ENCODE results near the gene TAF11L14. TPM values are rescaled to one million over a fixed set of nuclear protein-coding genes. Genes with fewer than 3 reads are reported as not detected.

Gene TAF11L14
- total RNA-seq, 1 experiment from 2014 or later, result not detected

- ChIA-PET RAD21 (ENCODE audit: low non-redundant PET in 1 of 2, low total read pairs in 2 of 2, uncharacterized antibody in 2 of 2, unreplicated experiment in 2 of 2) (no interaction called here), CTCF (no interaction called here), POLR2A (no interaction called here)
- H3K4me2 ChIP-seq (ENCODE audit: low read length), result no peak overlapping the region
- H3K4me1 ChIP-seq (ENCODE audit: control insufficient read depth in 1 of 2, insufficient read depth in 2 of 2, low read length in 2 of 2), result no peaks in the 10 kb centered on the region
- no peaks in the 10 kb centered on the region for H3K79me2 ChIP-seq (ENCODE audit: insufficient read depth, low read length)
- no peaks in the 10 kb centered on the region for H3K9me2 ChIP-seq (ENCODE audit: insufficient read depth)
- no peaks in the 10 kb centered on the region for H4K20me1 ChIP-seq (ENCODE audit: insufficient read depth)
- no peak overlapping the region for H3K27ac ChIP-seq (ENCODE audit: low read depth, low read length)
- H3K36me3 ChIP-seq (ENCODE audit: control insufficient read depth in 1 of 2, insufficient read depth in 2 of 2, low read length in 2 of 2), result no peaks in the 10 kb centered on the region
- intact Hi-C loops (cut with micrococcal nuclease), result no loop called here
- H3K4me3 ChIP-seq (replicated peaks in 1 of 2; ENCODE audit: low read depth in 1 of 2, low read length in 2 of 2), result no peak overlapping the region
- TF ChIP-seq ZFX (IDR thresholded peaks at IDR 0.05) (no peak), EZH2phosphoT487 (IDR thresholded peaks at IDR 0.05; ENCODE audit: borderline replicate concordance) (no peak), CEBPB (IDR thresholded peaks at IDR 0.05; ENCODE audit: low read depth) (no peak), EGR1 (IDR thresholded peaks at IDR 0.05; ENCODE audit: low read depth) (no peak), CTCF (IDR thresholded peaks at IDR 0.05 in 2 of 3, conservative IDR thresholded peaks at IDR 0.05 in 1 of 3; ENCODE audit: borderline replicate concordance in 1 of 3, insufficient read depth in 1 of 3, low read depth in 2 of 3, low read length in 2 of 3) (no peak), POLR2A (IDR thresholded peaks at IDR 0.05; ENCODE audit: borderline replicate concordance, extremely low read depth, insufficient read depth, insufficient read length) (no peak), ELF1 (IDR thresholded peaks at IDR 0.05; ENCODE audit: borderline replicate concordance, low read depth) (no peak), REST (IDR thresholded peaks at IDR 0.05; ENCODE audit: low read depth) (no peak), RAD21 (IDR thresholded peaks at IDR 0.05; ENCODE audit: low read depth) (no peak)
- ATAC-seq (no peak), DNase-seq (ENCODE audit: low read depth, low spot score) (no peak)
- no peaks in the 10 kb centered on the region; a peak in 1 of 4 replicates for H3K9me3 ChIP-seq (ENCODE audit: control insufficient read depth in 1 of 2, insufficient read depth in 1 of 2, low read depth in 1 of 2, low read length in 2 of 2)
- no peaks in the 10 kb centered on the region for H3K27me3 ChIP-seq (ENCODE audit: insufficient read depth, low read length)
- no peak overlapping the region for H2AFZ ChIP-seq (ENCODE audit: low read depth, low read length, poor library complexity, severe bottlenecking)
- no TSS peak for BruUV-seq (replicated peaks)
- H3K9ac ChIP-seq (ENCODE audit: low read length), result no peak overlapping the region
Observed at GRCh38 chr5:17619354-17619753, 14.9 kb upstream of the TAF11L14 start.
